Osteoblast (primary cell): ENCODE results near the gene ZNF471. TPM values are rescaled to one million over a fixed set of nuclear protein-coding genes. Genes with fewer than 3 reads are reported as not detected.

Experiments used
- DNase-seq: peaks from one replicate; pipeline ENCODE4 v3.0.0; 2011; ENCODE audit warnings: low spot score, mixed read lengths; ENCODE audit not compliant: insufficient read length; ENCODE audit errors: missing footprints
- H2AFZ ChIP-seq: 2 replicates; pipeline ENCODE4 v1.6.0; 2011; ENCODE audit warnings: mild to moderate bottlenecking, low read length
- H3K27ac ChIP-seq: 2 replicates; pipeline ENCODE4 v1.5.1; 2011; ENCODE audit warnings: mild to moderate bottlenecking, low read depth, low read length, moderate library complexity
- H3K27me3 ChIP-seq: 2 replicates; pipeline ENCODE4 v1.6.0; 2012; ENCODE audit warnings: mild to moderate bottlenecking, control low read depth, inconsistent platforms, low read length, moderate library complexity; ENCODE audit not compliant: insufficient read depth
- H3K36me3 ChIP-seq: 2 replicates; pipeline ENCODE4 v1.5.1; 2011; ENCODE audit warnings: mild to moderate bottlenecking, low read length, control low read depth, moderate library complexity; ENCODE audit not compliant: insufficient read depth
- H3K4me1 ChIP-seq: 2 replicates; pipeline ENCODE4 v1.5.1; 2011; ENCODE audit warnings: mild to moderate bottlenecking, low read length, control low read depth, moderate library complexity; ENCODE audit not compliant: insufficient read depth
- H3K4me2 ChIP-seq: 2 replicates; pipeline ENCODE4 v1.6.0; 2011; ENCODE audit warnings: mild to moderate bottlenecking, low read length; ENCODE audit not compliant: insufficient read depth
- H3K4me3 ChIP-seq: fragments of 200-600 bp; sonication (generic); 3 replicates; pipeline ENCODE4 v1.5.1; 2012; ENCODE audit warnings: mild to moderate bottlenecking, low read length, inconsistent platforms; ENCODE audit not compliant: insufficient read depth
- H3K79me2 ChIP-seq: 2 replicates; pipeline ENCODE4 v1.6.0; 2012; ENCODE audit warnings: mild to moderate bottlenecking, low read length, control low read depth, inconsistent platforms; ENCODE audit not compliant: insufficient read depth
- H3K9me3 ChIP-seq: 2 replicates; pipeline ENCODE4 v1.5.1; 2011; ENCODE audit warnings: low read depth, low read length, control low read depth
- H4K20me1 ChIP-seq: 2 replicates; pipeline ENCODE4 v1.6.0; 2012; ENCODE audit warnings: mild to moderate bottlenecking, low read length, control low read depth; ENCODE audit not compliant: insufficient read depth
- CTCF ChIP-seq: IDR thresholded peaks from 2 replicates; pipeline ENCODE4 v1.5.1; 2011; ENCODE audit warnings: mild to moderate bottlenecking, low read depth, low read length, moderate library complexity; ENCODE audit errors: extremely low read depth
- total RNA-seq: library from RNA; depleted of rRNA; stranded (reverse); fragments of >200 nt; gene quantifications from 2 replicates; pipeline ENCODE4 v1.2.3, GENCODE V29; 2012

The ZNF471 gene
- total RNA-seq, 1 donor, result 5.1 TPM

GRCh38 chr19:56477429-56478338 lies 30.0 kb upstream of the ZNF471 start:
- Histone ChIP-seq H3K36me3 (no peaks in the 10 kb centered on the region), H2AFZ (peak overlapping the region; percentile 100), H3K79me2 (peaks cover 48% of the 10 kb centered on the region), H3K4me1 (peaks cover 11% of the 10 kb centered on the region), H3K4me2 (peak overlapping the region; percentile 98), H3K27ac (peak overlapping the region; percentile 81), H3K4me3 (peak overlapping the region; percentile 96), H3K9me3 (no peaks in the 10 kb centered on the region), H3K27me3 (no peaks in the 10 kb centered on the region), H4K20me1 (no peaks in the 10 kb centered on the region)
- no peak for TF ChIP-seq CTCF
- peak; percentile 97 for DNase-seq

GRCh38 chr19:56491399-56491798 lies 16.3 kb upstream of the ZNF471 start:
- H3K27ac ChIP-seq, result no peak overlapping the region
- no peaks in the 10 kb centered on the region for H3K4me1 ChIP-seq
- H3K36me3 ChIP-seq, result no peaks in the 10 kb centered on the region
- no peak for TF ChIP-seq CTCF
- H3K4me3 ChIP-seq, result no peak overlapping the region
- no peak for DNase-seq
- no peaks in the 10 kb centered on the region for H3K9me3 ChIP-seq
- peaks cover 2% of the 10 kb centered on the region for H4K20me1 ChIP-seq
- no peaks in the 10 kb centered on the region for H3K27me3 ChIP-seq
- no peak overlapping the region for H2AFZ ChIP-seq
- no peak overlapping the region for H3K4me2 ChIP-seq
- peaks cover 20% of the 10 kb centered on the region for H3K79me2 ChIP-seq

GRCh38 chr19:56504581-56504980 lies 3.1 kb upstream of the ZNF471 start:
- Histone ChIP-seq H3K4me3 (no peak overlapping the region), H4K20me1 (no peaks in the 10 kb centered on the region), H3K4me1 (peaks cover 12% of the 10 kb centered on the region), H3K36me3 (no peaks in the 10 kb centered on the region), H3K9me3 (no peaks in the 10 kb centered on the region), H3K27ac (no peak overlapping the region), H3K4me2 (no peak overlapping the region), H3K27me3 (no peaks in the 10 kb centered on the region), H2AFZ (no peak overlapping the region), H3K79me2 (peaks cover 4% of the 10 kb centered on the region)
- DNase-seq, result peak; percentile 5
- no peak for TF ChIP-seq CTCF

- no peak for TF ChIP-seq CTCF
- Histone ChIP-seq H2AFZ (peak overlapping the region; percentile 95), H3K4me3 (peak overlapping the region; percentile 89), H3K9me3 (no peaks in the 10 kb centered on the region), H4K20me1 (no peaks in the 10 kb centered on the region), H3K27ac (peak overlapping the region; percentile 95), H3K4me2 (peak overlapping the region; percentile 93), H3K79me2 (peaks cover 4% of the 10 kb centered on the region), H3K36me3 (no peaks in the 10 kb centered on the region), H3K4me1 (peaks cover 12% of the 10 kb centered on the region), H3K27me3 (no peaks in the 10 kb centered on the region)
- DNase-seq, result peak; percentile 69
Measured at GRCh38 chr19:56508290-56508778, 679 bp downstream of the ZNF471 start.
